HepG2 (cell line): ENCODE measurements around the gene KAT2A.

Experiments
- EP300 ChIP-seq, 3 experiments: sonication (generic) in 1 of 3; formaldehyde crosslinking in 1 of 3; IDR thresholded peaks; 2 replicates each; pipeline versions ENCODE4 v1.5.1 to v1.6.1; 2011 to 2020; ENCODE audit warnings: low read depth in 2 of 3, low read length in 2 of 3, borderline replicate concordance in 1 of 3, improper control_type of control experiment in 1 of 3, mild to moderate bottlenecking in 1 of 3, missing genetic modification reagents in 1 of 3, moderate library complexity in 1 of 3
- GABPA ChIP-seq, 2 experiments: IDR thresholded peaks; 2 replicates each; pipeline ENCODE4 v1.6.1; 2011 to 2016; ENCODE audit warnings: low read depth in 2 of 2, low read length in 1 of 2, missing biosample characterization in 1 of 2, missing genetic modification characterization in 1 of 2
- MAZ ChIP-seq, 2 experiments: sonication (generic) in 1 of 2; formaldehyde crosslinking in 1 of 2; IDR thresholded peaks; 2 replicates each; pipeline versions ENCODE4 v1.5.0 to v1.6.1; 2012 to 2020; ENCODE audit warnings: low read depth in 2 of 2, mild to moderate bottlenecking in 2 of 2, borderline replicate concordance in 1 of 2, improper control_type of control experiment in 1 of 2, low read length in 1 of 2, missing genetic modification reagents in 1 of 2, moderate library complexity in 1 of 2
- RAD21 ChIP-seq: fragments of 450-650 bp; formaldehyde crosslinking; IDR thresholded peaks from 2 replicates; pipeline ENCODE4 v1.5.0; 2020; ENCODE audit warnings: mild to moderate bottlenecking
- TARDBP ChIP-seq: sonication (generic); formaldehyde crosslinking; IDR thresholded peaks from 2 replicates; pipeline ENCODE4 v1.8.0; 2022; ENCODE audit warnings: mild to moderate bottlenecking, missing genetic modification reagents
- ZNF652 ChIP-seq: IDR thresholded peaks from 2 replicates; pipeline ENCODE4 v1.6.1; 2016; ENCODE audit warnings: low read depth, borderline replicate concordance

GRCh38 chr17:42138749-42139492 is 17.8 kb upstream of the KAT2A start:
- TF ChIP-seq RAD21 (CRISPR knock-in tag): no peak
- no peak for TF ChIP-seq TARDBP (CRISPR knock-in tag)
- no peak for TF ChIP-seq ZNF652 (CRISPR knock-in tag)
- no peak for TF ChIP-seq MAZ (IDR thresholded peaks at IDR 0.05; ENCODE audit: borderline replicate concordance, low read depth, low read length)
- TF ChIP-seq MAZ (CRISPR knock-in tag; IDR thresholded peaks at IDR 0.05; ENCODE audit: low read depth): no peak
- TF ChIP-seq GABPA (IDR thresholded peaks at IDR 0.05; ENCODE audit: low read depth, low read length): no peak
- no peak for TF ChIP-seq GABPA (CRISPR knock-in tag; IDR thresholded peaks at IDR 0.05; ENCODE audit: low read depth)
- no peak for TF ChIP-seq EP300 (IDR thresholded peaks at IDR 0.05; ENCODE audit: low read depth in 2 of 2, low read length in 2 of 2)
- no peak for TF ChIP-seq EP300 (CRISPR knock-in tag; IDR thresholded peaks at IDR 0.05; ENCODE audit: borderline replicate concordance)
